ENCODE data around the gene TBCK.
A peak's percentile ranks its signal among the peaks of the same experiment; 100 is the strongest.
"Not testable (repeated sequence)": the region's sequence is repeated elsewhere in the genome, so short reads cannot be mapped to it uniquely, and the experiment has no call there.

TBCK gene

DNA sequence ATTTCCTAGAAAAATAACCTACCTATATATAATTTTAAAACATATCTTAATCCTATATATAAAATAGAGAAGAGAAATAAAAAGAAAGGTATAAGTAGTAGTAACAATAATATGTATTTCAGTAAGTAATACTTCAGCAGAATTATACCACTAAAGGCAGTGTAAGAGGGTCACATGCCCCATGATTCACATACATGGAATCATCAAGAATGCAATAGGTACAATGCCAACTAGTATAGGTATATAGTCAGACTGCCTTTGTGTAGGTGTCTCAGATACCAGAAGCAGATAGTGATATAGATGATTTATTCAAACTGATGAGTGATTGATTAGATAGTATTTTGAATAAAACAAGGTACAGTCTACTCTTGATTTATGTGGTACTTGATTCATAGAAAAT, 9.8 kb upstream of the TBCK start:
- intact Hi-C loops (cut with DNase I), result no loop called here
- no peak for DNase-seq

DNA sequence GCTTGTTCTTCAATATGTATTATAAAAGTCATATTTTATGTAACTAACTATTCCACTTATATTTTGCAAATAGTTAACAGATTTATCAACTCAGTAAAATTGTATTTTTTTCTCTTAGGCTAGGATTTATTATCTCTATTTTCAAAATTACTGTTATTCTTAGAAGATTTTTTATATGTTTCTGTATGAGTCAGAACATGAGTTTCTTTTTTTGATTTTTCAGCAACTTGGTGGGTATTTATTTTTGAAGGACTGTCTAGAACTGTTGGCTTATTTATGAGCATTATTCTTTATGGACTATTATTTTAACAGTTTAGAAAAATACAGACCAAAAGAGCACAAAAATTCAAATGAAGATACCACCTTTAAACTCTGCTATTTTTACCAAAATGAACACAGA, 7.1 kb upstream of the TBCK start:
- intact Hi-C loops (cut with DNase I), result no loop called here
- no peak for DNase-seq

DNA sequence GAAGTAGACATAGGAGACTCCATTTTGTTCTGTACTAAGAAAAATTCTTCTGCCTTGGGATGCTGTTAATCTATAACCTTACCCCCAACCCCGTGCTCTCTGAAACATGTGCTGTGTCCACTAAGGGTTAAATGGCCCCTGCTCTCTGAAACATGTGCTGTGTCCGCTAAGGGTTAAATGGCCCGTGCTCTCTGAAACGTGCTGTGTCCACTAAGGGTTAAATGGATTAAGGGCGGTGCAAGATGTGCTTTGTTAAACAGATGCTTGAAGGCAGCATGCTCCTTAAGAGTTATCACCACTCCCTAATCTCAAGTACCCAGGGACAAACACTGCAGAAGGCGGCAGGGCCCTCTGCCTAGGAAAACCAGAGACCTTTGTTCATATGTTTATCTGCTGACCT, 5.8 kb upstream of the TBCK start:
- DNase-seq; intact Hi-C loops (cut with DNase I): not testable (repeated sequence)

DNA sequence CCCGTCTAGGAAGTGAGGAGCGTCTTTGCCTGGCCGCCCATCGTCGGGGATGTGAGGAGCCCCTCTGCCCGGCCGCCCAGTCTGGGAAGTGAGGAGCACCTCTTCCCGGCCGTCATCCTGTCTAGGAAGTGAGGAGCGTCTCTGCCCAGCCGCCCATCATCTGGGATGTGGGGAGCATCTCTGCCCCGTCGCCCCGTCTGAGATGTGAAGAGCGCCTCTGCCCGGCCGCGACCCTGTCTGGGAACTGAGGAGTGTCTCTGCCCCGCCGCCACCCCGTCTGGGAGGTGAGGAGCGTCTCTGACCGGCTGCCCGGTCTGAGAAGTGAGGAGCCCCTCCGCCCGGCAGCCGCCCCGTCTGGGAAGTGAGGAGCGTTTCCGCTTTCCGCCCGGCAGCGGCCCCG, 5.2 kb upstream of the TBCK start:
- intact Hi-C loops (cut with DNase I); DNase-seq: not testable (repeated sequence)

DNA sequence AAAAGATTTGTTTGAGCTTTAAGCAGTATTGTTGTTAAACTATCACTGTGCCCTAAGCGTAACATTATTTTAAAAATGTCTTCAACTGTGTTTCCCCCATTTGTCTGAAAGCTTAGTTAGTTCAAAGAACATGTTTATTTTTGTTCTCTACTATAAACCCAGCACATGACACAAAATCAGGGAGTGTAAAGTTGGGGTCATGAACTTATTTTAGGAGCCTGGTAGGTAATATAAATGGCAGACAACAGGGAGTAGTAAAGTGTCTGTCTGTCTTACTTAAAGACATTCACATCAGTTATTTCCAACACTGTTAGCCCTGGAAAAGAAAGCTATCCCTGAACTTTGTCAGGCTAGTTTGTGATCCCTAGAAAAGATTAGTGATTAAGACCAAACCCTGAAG, 4.2 kb upstream of the TBCK start:
- intact Hi-C loops (cut with DNase I), result no loop called here
- no peak for DNase-seq

DNA sequence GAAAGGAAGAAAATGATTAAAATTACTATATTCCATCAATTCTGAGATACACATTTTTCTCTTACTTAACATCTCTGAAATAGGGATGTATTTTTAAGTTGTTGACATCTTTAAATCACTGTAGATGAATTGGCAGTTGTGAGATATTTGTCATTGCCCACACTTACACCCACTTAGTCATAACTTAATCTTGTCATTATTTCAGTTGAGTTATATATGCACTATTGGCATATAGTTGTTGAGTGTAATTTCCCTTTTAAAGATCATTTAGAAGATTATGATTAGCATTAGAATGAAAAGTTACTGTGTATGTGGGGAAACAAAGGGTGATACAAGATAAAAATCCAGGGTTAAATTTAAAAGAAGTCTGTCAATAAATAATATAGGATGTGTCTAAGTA, 2.5 kb upstream of the TBCK start:
- no peak for DNase-seq
- intact Hi-C loops (cut with DNase I), result no loop called here

DNA sequence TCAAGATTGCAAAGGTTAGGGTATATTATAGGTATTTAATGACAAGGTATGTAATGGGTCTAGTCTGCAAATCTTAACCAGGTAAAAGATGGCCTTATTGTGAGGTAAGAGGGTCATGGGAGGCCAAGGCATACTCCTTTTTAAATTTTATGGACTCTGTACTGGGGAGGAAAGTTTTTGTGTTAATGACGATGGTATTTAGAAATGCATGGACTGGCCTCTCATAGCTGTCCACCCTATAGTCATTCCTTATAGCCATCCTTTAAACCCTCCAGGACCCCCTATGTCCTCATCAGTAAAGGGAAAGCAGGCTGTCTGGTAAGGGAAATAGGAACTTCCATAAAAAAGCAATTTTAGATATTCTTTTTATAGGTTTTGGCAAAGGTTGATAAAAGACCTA, 1.8 kb upstream of the TBCK start:
- intact Hi-C loops (cut with DNase I), result no loop called here
- no peak for DNase-seq

DNA sequence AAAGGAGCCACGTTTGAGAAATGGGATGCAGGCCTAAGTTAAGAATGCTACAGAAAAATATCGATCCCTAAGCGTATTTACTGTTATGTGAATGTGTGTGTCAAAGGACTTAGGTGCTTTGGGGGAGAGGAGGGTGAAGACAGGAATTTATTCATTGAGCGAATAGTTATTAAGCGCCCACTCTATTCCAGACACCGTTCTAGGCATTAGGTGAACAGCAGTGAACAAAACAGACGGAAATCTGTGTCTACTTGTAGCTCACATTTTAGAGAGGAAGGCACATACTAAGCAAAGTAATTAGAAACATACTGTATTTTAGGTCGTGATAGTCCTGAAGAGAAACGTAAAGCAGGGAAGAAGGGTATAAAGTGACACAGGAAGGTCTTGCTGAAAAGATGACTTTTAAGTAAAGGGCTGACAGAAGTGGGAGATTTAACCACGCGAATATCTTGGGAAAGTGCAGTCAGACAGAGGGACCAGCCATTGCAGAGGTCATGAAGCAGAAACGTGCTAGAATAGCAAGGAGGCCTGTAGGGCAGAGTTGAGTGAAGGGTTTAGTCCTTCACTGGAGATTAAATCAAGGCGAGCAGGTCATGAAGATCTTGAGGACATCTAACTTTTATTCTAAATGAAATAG, 882 bp upstream of the TBCK start:
- intact Hi-C loops (cut with DNase I), result no loop called here
- DNase-seq, result peak in 2 of 42 donors; percentile 6 to 9

DNA sequence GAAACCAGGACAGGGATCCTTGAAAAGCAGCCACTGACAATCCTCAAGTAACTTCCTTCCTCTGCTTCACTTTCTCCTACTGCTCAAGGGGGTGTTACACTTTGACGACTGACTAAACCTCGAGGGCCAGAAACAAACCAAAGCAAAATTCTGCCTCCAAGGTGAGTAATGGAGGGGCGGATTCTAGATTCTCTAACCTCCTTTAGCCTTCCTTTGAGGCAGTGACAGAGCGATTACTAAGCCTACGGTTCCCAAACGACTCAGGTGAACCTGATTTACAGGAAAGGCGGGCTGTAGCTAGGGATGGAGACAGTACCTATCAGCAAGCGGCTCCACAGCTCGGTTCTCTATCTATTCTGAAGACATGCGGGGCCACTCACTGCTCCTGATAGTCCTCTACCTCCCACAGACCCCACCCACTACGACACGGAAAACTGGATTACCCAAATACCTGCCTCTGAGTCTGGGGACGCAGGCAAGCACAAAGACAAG, 487 bp downstream of the TBCK start:
- DNase-seq, result peak in 10 of 42 donors; percentile 4 to 65 (median 44)
- intact Hi-C loops (cut with DNase I), result no loop called here

DNA sequence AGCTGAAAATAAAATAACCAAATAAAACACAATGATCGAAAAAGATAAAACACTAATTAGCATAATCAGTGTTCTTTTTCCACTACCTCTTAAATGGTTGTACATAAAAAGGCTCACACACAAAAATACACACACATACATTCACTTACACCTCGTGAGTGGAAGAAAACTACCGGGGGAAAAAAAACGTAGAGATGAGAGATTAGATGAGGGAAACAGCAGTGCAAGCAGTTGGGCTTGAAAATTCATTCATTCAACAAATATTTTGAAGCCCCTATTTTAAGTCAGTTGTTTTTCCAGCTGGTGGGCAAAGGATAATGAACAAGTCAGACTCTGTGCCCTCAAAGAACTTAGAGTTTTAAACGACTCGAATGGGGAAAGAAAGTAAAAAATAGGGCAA, 1.0 kb downstream of the TBCK start:
- DNase-seq, result no peak
- intact Hi-C loops (cut with DNase I), result no loop called here

DNA sequence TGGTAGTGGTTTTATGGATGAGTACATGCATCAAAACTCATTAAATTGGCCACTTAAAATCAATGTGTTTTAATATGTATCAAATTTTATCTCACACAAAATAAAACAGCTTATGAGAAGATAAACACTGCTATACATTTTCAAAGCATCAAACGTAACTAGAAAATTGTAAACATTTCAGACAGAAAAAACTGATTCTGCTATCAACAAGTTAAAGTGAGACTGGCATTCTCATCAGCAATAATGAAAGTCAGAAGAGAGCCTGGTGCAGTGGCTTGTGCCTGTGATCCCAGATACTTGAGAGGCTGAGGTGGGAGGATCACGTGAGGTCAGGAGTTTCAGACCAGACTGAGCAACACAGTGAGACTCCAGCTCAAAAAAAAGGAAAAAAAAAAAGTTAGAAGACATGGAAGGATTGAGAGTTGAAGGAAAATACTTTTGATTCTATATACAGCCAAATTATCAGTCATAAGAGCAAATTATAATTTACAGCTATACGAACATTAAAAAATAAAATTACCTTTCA, 2.9 kb downstream of the TBCK start:
- DNase-seq, result no peak
- intact Hi-C loops (cut with DNase I), result no loop called here

DNA sequence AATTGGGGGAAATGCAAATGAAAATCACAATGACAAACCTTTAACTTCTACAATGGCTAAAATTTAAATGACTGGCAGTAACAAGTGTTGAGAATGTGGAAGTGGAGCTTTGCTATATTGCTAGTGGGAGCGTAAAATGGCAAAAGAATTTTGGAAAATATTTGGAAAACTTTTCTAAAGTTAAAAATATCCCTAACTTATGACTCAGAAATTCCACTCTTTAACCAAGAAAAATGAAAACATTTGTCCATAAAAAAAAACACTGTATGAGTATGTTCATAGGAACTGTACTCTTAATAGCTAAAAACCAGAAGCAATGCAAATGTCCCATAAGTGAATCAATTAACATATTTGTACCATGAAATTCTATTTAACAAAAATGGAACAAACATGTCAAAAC, 3.6 kb downstream of the TBCK start:
- DNase-seq, result no peak
- intact Hi-C loops (cut with DNase I), result no loop called here

DNA sequence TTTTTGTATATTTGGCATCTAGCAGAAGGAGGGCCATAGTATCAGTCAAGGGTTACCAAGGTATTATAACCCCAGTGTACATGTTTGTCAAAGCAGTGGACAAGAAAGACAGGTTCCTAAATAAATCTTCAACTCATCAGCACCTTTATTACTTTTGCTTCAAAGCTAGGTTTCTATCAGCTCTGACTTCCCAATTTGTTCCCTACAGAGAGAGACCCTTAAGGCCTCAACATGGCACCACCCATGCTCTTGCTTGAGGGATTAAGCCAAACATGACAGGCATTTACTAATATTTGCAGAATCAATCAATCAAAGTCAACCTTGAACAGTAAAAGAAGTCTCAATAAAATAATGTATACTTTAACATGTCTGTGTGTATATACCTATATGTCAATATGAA, 9.4 kb downstream of the TBCK start:
- no peak for DNase-seq
- intact Hi-C loops (cut with DNase I), result no loop called here

DNA sequence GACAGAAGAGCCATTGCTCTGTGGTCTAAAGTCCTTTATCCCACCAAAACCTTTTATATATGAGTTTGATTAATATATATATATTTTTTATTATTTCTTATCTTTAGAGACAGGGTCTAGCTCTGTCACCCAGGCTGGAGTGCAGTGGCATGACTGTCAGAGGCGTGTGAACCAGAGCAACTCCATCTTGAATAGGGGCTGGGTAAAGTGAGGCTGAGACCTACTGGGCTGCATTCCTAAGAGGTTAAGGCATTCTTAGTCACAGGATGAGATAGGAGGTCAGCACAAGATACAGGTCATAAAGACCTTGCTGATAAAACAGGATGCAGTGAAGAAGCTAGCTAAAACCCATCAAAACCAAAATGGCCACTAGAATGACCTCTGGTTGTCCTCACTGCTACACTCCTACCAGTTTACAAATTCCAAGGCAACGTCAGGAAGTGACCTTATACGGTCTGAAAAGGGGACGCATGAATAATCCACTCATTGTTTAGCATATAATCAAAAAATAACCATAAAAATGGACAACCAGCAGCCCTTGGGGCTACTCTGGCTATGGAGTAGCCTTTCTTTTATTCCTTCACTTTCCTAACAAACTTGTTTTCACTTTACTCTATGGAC, 10.5 kb downstream of the TBCK start:
- no peak for DNase-seq
- intact Hi-C loops (cut with DNase I), result no loop called here

DNA sequence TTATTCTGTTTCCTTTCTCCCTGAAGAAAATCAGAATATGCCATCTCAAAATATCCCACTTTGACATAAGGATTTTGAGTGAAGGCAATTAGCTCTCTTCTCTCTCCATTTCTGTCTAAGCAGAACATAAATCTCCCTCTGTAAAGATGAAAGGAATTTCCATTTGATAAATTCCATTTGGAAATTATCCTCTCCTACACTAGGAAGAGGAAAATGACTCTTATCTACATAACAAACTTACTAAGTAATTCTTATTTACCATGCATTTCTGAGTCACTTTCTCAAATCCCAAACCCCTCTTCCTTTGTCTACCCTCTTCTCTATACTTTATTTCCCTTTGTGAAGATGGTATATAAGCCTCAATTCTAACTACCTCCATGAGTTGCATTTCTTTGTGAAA, 11.4 kb downstream of the TBCK start:
- no peak for DNase-seq
- intact Hi-C loops (cut with DNase I), result no loop called here

DNA sequence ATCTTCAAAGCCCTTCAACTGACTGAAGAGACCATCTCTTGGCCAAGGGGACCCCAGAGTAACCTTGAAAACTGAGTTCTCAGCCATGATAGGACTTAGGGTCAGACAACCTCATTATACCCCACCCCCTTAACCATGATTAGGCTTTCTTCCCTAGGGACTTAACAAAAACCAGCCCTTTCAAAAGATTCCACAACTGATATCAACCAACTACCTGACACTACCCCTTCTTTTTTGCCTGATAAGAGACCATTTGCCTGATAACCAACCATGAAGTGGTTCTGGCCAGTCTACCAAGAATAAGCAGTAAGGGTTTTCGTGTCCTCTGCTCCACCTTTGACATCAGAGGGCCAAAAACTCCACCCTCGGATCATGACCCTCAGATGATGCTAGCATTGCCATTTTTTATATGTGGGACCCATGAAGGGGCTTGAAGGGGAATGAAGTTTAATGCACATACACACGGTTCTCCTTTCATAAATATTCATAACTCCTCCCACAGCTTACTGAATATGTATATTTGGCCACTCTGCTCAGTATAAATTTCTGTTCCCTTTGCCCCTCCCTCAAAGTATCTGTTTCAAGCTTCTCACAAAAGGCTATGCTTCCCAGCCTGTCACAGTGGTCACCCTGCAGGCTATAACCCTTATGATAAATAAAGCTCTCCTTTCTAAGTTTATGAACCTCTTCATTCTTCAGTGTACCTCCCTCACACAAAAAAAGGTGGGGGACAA, 12.3 kb downstream of the TBCK start:
- no peak for DNase-seq
- intact Hi-C loops (cut with DNase I), result no loop called here

DNA sequence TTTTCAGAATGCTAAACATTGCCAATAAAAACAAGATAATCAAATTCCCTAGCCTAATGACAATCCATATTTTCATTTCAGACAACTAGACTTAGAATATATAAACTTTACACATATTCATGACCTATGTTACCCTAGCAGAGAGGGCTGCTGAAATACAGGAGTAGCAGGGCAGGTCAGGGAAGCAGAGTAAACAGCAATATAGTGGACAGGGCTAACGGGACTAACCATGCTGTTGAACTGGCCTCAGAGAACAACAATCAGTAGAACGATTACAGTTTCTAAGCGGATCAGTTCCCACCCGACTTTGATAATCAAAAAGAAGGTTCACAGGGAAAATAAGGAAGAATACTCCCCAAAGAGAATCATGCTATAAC, 14.0 kb downstream of the TBCK start:
- intact Hi-C loops (cut with DNase I), result no loop called here
- no peak for DNase-seq

DNA sequence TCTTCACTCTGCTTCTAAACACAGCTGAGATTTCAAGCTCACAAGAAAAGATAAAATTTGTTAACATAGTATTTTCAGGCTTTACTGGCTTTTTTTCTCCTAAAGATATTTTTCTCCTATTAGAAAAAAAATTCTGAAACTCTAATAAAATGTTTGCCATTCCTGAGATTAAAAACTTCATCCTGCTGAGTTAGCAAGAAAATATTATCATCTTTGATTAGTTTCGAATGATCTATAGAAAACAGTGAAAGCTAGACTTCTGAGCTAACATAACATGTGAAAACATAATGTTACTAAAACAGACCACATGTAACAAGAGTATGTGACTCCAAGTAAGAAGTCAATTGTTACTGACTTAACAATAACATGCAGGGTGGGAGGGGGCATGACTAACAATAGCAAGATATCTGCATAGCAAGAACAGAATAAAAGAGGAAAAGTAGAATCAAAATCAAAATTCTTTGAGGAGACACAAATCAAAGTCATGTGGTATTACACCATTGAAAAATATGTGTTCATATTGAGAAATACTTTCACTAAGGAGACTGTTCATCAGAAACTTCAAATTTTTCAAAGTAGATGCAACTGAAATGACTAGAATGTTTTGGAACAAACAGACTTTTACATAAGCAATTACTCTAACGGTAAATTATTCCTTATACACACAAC, 14.5 kb downstream of the TBCK start:
- DNase-seq, result no peak
- intact Hi-C loops (cut with DNase I), result no loop called here

DNA sequence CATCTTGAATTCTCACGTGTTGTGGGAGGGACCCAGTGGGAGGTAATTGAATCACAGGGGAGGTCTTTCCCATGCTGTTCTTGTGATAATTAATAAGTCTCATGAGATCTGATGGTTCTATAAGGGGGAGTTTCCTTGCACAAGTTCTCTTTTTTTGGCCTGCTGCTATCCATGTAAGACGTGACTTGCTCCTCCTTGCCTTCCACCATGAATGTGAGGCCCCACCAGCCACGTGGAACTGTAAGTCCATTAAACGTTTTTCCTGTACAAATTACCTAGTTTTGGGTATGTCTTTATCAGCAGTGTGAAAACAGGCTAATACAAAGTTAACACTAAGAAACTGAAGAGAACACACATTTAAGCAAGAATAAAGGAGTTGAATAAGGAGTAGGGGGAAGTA, 16.0 kb downstream of the TBCK start:
- intact Hi-C loops (cut with DNase I), result no loop called here
- no peak for DNase-seq

All from head of caudate nucleus (tissue), 42 donors.